HG03571 (cell line): ENCODE results near the gene DEPDC5.
"Not testable (repeated sequence)": the region's sequence is repeated elsewhere in the genome, so short reads cannot be mapped to it uniquely, and the experiment has no call there.

Source experiments
- ATAC-seq: cut with Tn5 transposase; IDR thresholded peaks from one replicate; pipeline ENCODE4 v1.9.1; 2021; ENCODE audit not compliant: unreplicated experiment

The DEPDC5 gene

GRCh38 chr22:31748490-31748889 is 5.3 kb upstream of the DEPDC5 start:
- no peak for ATAC-seq

- peak; percentile 57 for ATAC-seq
Observed at GRCh38 chr22:31749636-31750364, 4.0 kb upstream of the DEPDC5 start, which contains the start of gene PRR14L. PRR14L (minus strand) TSS chr22:31750132; CDS start chr22:31738860, 11,272 bp downstream.

- no peak for ATAC-seq
Observed at GRCh38 chr22:31750365-31751284, 3.2 kb upstream of the DEPDC5 start.

DNA sequence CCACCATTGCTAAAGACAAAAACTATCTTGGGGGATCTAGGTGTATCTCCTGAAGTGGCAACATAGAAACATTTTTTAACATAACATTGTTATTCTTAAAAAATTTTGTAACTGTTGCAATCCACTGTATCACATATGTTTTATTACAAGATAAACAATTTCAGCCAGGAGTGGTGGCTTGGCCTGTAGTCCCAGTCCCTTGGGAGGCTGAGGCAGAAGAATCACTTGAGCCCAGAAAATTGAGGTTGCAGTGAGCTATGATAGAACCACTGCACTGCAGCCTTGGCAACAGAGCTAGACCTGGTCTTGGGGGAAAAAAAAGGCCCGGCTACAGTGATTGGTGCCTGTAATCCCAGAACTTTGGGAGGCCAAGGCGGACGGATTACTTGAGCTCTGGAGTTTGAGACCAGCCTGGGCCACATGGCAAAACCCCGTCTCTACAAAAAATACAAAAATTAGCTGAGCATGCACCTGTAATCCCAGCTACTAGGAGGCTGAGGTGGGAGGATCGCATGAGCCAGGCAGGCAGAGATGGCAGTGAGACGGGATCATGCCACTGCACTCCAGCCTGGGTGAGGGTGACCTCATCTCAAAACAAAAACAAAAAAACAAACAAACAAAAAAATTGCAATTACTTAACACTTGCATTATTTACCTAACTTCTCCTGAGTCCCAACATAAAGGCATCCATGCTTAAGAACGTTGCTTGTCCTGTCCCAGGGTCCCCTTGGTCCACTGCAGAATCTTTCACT is 1.5 kb upstream of the DEPDC5 start:
- no peak for ATAC-seq

DNA sequence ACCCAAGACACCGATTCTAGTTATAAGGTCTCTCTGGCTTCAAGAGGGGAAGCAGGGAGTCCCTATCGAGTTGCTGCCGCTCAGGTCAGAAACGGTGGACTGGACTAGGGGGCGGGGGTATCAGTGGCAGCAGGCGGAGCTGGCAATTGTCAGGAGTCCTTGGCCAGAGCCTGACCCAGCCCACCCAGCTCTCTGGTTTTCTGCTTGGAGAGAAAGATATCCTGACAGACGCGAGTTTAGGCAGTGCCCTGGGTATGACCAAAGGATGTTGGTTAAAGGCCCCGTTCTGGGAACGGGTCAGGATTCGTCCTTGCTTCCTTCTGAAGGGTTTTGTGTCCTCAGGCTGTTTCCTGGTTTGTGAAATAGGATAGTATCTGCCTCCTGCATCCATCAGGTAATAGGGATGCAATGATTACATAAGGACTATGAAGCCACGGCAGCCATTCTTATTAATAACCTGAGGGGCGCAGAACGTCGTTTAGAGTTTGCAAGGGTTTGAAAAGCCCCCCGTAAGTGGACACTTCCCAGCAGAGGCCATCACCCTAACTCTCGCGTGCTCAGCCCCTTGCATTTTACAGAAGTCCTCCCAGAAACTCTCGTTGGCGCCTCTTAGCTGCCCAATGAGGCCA is 700 bp upstream of the DEPDC5 start:
- ATAC-seq: peak; percentile 9

DNA sequence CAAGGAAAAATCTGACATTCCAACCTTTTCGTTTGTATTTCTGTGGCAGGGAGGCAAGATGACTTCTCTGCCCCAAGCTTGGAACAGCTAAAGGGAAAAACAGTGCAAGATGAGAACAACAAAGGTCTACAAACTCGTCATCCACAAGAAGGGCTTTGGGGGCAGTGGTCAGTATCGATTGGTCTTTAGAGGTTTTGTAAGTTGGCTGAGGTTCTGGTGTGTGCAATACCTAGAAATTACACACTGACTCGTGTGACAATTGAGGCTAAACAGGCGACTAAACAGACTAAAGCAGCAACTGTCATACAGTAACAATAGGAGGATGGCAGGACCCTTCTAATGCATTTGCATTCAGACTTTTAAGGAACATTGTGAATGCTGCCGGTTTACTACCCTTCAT is 994 bp downstream of the DEPDC5 start:
- ATAC-seq: no peak

- no peak for ATAC-seq
Observed at GRCh38 chr22:31757265-31757664, 3.4 kb downstream of the DEPDC5 start.

DNA sequence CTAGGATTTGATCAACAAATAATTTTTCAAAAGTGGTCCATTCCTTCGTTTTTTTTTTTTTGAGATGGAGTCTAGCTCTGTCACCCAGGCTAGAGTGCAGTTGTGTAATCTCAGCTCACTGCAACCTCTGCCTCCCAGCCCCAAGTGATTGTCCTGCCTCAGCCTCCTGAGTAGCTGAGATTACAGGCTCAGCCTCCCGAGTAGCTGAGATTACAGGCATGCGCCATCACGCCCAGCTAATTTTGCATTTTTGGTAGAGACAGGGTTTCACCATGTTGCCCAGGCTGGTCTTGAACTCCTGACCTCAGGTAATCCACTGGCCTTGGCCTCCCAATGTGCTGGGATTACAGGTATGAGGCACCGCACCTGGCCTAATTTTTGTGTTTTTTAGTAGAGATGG is 5.0 kb downstream of the DEPDC5 start:
- not testable (repeated sequence) for ATAC-seq

DNA sequence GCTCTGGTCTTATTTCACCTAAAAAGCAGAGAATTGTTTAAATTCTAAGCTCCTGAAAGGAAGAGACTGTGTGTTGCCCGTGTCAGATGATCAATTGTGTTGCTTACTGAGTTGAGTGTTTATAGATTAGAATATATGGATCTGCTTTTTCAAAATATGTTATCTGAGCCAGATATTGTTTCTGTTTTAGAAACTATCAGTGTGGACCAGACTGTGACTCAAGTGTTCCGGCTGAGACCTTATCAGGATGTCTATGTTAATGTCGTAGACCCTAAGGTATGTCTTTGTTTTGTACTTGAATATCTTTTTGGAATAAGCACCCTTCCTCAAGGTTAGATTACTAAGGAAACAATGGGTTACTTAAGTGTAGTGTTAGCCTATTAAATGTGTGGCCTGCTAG is 11.0 kb downstream of the DEPDC5 start:
- no peak for ATAC-seq

DNA sequence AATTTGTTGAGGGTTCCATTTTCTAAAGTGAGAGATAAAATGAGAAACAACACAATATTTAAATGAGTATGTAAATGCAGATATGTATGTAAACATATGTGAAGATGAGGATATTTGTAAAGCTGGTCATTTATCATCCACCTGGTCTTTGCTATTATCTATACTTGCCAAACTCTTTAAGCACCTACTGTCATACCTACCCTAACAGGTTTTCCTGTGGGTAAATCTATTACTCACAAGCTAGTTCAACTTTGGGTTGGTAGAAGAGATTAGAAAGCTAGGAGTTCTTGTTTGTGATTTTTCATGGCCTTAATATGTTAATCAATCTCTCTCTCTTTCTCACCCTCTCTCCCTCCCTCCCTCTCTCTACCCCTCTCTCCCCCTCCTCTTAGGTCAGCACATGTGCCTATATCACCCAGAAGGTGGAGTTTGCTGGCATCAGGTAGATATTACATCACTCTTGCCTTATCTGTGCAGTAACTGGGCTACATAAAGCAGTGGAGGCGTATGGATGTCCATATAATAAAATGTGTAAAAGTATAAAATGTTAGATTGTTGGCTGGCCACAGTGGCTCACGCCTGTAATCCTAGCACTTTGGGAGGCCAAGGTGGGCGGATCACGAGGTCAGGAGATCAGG is 14.7 kb downstream of the DEPDC5 start:
- no peak for ATAC-seq

DNA sequence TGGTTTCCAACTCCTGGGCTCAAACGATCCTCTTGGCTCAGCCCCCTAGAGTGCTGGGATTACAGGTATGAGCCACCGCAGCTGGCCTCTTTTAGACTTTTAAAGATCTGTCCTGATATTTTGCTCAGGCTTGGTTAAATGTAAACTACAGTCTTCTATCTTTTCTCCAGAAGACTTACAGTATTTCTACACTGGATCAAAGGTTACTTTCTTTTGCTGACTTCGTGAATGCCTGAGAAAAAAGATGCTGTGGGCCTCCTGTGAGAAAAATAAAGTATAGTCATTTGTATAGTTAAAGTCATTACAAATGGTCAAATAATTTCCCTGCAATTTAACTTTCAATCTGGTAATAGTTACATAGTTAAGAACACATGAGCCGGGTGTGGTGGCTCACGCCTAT is 19.6 kb downstream of the DEPDC5 start:
- no peak for ATAC-seq

DNA sequence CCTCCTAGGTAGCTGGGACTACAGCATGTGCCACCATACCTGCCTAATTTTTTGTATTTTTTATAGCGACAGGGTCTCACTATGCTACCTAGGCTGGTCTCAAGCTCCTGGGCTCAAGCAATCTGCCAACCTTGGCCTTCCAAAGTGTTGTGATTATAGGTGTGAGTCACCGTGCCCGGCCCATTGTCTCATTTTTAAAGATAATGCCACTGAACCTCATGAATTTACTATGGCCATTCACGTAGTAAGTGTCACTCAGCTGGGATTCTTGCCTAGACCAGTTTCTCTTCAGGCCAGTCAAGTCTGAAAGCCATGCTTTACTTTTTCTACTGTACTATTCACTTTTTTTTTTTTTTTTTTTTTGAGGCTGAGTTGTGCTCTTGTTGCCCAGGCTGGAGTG is 22.4 kb downstream of the DEPDC5 start:
- ATAC-seq: no peak

- no peak for ATAC-seq
Observed at GRCh38 chr22:31789803-31790202, 36.0 kb downstream of the DEPDC5 start.

- no peak for ATAC-seq
Observed at GRCh38 chr22:31790240-31790639, 36.4 kb downstream of the DEPDC5 start.

- ATAC-seq: not testable (repeated sequence)
Observed at GRCh38 chr22:31799358-31799757, 45.5 kb downstream of the DEPDC5 start.

DNA sequence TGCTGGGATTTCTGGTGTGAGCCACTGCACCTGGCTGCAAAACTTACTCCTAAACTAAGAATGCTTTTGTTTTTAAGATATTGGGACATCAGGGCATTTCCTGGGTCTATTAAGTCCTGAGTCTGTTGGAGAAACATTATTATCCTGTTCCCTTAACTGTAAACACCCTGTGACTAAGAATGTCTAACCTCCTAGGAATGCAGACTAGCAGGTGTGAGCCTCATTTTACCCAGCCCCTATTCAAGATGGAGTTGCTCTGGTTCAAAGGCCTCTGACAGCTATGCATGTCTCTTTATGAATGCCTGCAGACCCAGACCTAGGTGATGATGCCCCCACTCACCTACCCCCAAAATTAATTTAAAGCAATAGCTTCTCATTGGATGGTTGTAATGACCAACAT is 46.2 kb downstream of the DEPDC5 start:
- ATAC-seq: no peak

- ATAC-seq: not testable (repeated sequence)
Observed at GRCh38 chr22:31800861-31801260, 47.0 kb downstream of the DEPDC5 start.

DNA sequence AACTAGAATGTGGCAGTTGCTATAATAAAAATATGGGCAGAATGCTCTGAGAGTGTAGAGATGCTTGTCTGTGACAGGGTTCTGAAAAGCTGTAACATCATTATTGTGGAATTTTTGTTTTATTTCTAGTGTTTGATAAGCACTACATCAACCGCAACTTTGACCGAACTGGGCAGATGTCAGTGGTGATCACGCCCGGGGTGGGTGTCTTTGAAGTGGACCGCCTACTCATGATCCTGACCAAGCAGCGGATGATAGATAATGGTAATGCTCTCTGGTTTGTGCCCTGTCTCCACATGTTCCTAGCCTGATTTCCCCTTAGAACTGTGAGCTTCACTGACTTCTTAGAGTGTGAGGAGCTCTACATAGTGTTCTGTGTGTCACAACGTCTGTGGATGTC is 48.8 kb downstream of the DEPDC5 start:
- no peak for ATAC-seq

GRCh38 chr22:31806751-31807150 is 52.9 kb downstream of the DEPDC5 start:
- ATAC-seq: no peak

DNA sequence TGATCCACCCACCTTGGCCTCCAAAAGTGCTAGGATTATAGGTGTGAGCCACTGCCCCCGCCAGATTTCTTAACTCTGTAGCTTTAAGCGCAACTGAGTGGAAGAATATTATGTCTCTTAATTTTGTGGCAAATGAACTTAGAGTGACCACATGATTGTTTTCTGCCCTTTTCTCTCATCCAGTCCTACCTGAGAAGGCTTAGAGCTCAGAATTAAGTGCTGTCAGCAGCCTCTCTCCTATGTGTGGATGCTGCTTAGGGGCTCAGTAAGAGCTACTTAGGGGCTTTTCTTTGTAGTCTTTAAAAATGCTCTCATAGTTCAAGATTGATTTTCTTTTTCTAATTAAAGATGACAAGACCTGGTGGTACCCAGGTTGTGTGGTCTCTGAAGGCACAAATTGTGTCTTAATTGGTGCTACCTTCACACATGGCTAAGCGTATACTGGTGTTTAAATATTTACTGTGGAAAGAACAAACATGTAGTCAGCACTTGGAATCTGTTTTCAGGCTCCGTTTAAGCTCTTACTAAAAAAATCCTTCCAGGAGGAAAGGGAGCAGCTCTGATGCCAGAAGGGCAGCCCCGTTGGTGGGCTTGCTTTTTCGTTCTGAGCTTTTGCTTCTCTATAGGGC is 59.3 kb downstream of the DEPDC5 start:
- no peak for ATAC-seq
